Measurements from ENCODE around the gene ADAM12.

DNA sequence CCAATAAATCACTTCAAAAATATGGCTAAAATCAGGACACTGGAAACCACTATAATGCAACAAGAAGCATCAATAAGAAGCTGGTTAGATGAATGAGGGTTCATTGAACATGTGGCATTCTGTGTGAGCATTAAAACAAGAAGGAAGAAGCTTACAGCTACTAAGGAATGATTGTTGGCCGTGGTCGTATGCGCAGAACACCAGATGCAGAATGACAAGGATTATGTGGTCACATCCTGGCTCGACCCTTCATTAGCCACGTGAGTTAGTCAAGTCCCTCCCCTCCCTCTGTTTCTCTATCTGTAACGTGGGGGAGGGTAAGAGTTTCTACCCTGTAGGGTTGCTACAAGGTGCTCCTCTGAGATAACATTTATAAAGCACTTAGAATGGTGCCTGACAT is 174.3 kb downstream of the ADAM12 start:
- TF ChIP-seq FOXM1 (IDR thresholded peaks at IDR 0.05; ENCODE audit: borderline replicate concordance) (no peak), SP1 (IDR thresholded peaks at IDR 0.05) (no peak), FOXK2 (IDR thresholded peaks at IDR 0.05) (no peak), NFRKB (IDR thresholded peaks at IDR 0.05) (no peak), ZNF384 (IDR thresholded peaks at IDR 0.05) (no peak), ARNT (IDR thresholded peaks at IDR 0.05) (no peak), SUZ12 (IDR thresholded peaks at IDR 0.05) (no peak), BHLHE40 (IDR thresholded peaks at IDR 0.05; ENCODE audit: borderline replicate concordance) (no peak), CTBP1 (IDR thresholded peaks at IDR 0.05; ENCODE audit: borderline replicate concordance) (no peak), HDGF (IDR thresholded peaks at IDR 0.05; ENCODE audit: borderline replicate concordance) (no peak), LEF1 (IDR thresholded peaks at IDR 0.05; ENCODE audit: borderline replicate concordance) (no peak), FOXA1 (IDR thresholded peaks at IDR 0.05) (no peak), ELF4 (IDR thresholded peaks at IDR 0.05) (no peak)
- TF ChIP-seq, protein P1, sequence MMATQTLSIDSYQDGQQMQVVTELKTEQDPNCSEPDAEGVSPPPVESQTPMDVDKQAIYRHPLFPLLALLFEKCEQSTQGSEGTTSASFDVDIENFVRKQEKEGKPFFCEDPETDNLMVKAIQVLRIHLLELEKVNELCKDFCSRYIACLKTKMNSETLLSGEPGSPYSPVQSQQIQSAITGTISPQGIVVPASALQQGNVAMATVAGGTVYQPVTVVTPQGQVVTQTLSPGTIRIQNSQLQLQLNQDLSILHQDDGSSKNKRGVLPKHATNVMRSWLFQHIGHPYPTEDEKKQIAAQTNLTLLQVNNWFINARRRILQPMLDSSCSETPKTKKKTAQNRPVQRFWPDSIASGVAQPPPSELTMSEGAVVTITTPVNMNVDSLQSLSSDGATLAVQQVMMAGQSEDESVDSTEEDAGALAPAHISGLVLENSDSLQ (IDR thresholded peaks at IDR 0.05), result no peak
